Rectal smooth muscle tissue (tissue), 1 donor: ENCODE results near the gene NSMCE4A.
"Not testable (repeated sequence)": the region's sequence is repeated elsewhere in the genome, so short reads cannot be mapped to it uniquely, and the experiment has no call there.

ENCODE experiments used
- H3K27ac ChIP-seq: one replicate; pipeline ENCODE4 v1.7.0; 2013; ENCODE audit warnings: low read depth, low read length, inconsistent platforms
- H3K27me3 ChIP-seq: one replicate; pipeline ENCODE4 v1.7.0; 2013; ENCODE audit warnings: low read length; ENCODE audit not compliant: control insufficient read depth, insufficient read depth
- H3K36me3 ChIP-seq: one replicate; pipeline ENCODE4 v1.7.0; 2013; ENCODE audit warnings: low read length; ENCODE audit not compliant: control insufficient read depth, insufficient read depth
- H3K4me1 ChIP-seq: one replicate; pipeline ENCODE4 v1.7.0; 2013; ENCODE audit warnings: low read length; ENCODE audit not compliant: control insufficient read depth, insufficient read depth
- H3K4me3 ChIP-seq: one replicate; pipeline ENCODE4 v1.7.0; 2013; ENCODE audit warnings: low read length
- H3K9ac ChIP-seq: one replicate; pipeline ENCODE4 v1.7.0; 2013; ENCODE audit warnings: low read length

NSMCE4A gene

DNA sequence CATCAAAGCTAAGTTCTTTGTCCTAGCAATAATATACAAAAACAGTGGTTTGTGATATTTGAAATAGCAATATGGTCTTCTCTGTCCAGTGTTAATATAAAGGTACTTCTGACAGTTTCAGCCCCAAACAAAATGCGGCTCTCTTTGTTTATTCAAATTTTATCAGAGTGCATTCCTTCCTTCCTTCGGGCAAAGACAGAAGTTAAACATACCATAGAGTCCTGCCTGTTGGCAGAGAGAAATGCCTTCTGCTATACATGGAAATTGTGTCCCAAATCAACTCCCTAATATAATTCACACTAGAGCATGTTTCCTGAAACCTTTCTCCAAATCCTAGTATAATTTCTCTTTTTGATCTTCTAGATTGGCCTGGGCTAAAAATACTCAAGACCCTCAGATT, 26.0 kb downstream of the NSMCE4A start:
- no peak overlapping the region for H3K9ac ChIP-seq
- no peak overlapping the region for H3K27ac ChIP-seq
- no peak overlapping the region for H3K4me3 ChIP-seq
- H3K36me3 ChIP-seq: no peaks in the 10 kb centered on the region
- H3K4me1 ChIP-seq: peaks cover 9% of the 10 kb centered on the region
- H3K27me3 ChIP-seq: no peaks in the 10 kb centered on the region

DNA sequence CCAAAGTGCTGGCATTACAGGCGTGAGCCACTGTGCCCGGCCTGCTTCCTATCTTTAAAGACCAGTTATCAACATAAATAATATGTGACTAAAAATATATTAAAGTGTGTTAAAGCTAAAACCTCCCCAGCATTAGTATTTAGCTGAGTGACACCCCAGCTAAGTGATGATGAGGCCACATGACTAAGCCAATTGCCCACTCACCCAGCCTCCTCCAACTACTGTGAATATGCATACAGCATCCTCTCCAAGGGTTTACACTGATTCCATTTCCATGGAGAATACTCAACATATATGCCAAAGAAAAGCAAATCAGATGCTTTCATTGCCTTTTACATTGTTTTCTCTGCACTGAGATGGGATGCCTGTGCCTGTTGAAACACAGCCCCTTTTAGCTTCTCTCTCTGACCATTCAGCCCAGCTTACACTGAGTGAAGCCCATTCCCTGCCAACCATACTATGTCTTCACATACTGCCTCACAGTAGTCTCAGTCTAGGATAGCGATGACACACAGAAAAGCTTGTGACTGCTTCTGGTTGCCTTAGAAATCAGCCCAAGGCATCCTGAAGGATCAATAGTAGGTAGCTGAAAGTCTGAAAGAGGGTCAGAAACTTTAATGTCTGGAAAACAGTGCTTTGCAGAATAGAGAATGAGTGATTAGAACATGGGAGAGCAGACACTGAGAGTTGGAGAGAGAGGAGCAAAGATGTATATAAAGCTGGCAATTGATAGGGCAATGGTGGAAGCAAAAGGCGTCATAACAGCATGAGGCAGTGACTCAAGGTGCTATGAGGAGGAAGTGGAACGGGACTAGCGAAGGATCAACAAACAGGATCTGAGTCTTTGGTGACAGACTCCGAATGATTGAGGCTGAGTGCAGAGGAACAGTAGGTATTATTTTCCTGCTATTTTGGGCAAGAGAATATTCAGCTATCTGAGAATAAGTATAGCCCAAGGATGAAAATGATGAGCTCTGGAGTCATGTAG, 27.4 kb downstream of the NSMCE4A start:
- Histone ChIP-seq H3K4me3 (no peak overlapping the region), H3K27me3 (no peaks in the 10 kb centered on the region), H3K36me3 (no peaks in the 10 kb centered on the region), H3K4me1 (peaks cover 16% of the 10 kb centered on the region), H3K27ac (no peak overlapping the region), H3K9ac (no peak overlapping the region)

DNA sequence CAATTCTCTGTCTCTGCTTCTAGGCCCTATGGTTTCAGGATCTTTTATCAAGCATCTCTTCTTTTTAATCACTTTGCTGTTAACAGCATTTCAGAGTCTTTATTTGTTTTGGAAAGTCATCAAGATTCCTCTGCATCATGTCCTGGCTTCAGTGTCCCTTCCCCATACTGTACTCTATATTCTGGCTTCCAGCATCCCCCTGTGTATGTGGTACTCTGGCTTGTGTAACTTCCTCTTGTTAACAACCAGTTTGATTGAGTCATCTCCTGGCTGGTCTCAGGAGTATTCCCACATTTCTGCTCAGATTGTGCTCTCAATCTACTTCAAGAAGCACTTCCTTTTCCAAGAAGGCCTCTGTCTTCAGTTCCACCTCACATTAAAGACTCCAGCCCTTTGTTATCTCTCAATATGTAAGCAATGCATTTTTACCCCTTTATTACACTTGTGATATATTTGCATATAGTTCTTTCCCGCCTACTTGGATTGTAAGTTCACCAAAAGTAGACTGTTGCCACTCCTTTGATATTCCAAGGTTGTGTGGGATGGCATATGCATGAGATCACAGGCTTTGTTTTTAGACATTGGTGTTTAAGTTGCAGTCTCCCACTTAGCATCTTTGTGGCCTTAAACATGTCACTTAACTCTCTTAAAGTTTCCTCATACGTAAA, 32.1 kb downstream of the NSMCE4A start:
- Histone ChIP-seq H3K9ac (no peak overlapping the region), H3K27ac (peak overlapping the region; percentile 56), H3K4me1 (peaks cover 8% of the 10 kb centered on the region), H3K36me3 (no peaks in the 10 kb centered on the region), H3K4me3 (no peak overlapping the region), H3K27me3 (no peaks in the 10 kb centered on the region)

- H3K9ac ChIP-seq: no peak overlapping the region
- no peak overlapping the region for H3K27ac ChIP-seq
- H3K27me3 ChIP-seq: no peaks in the 10 kb centered on the region
- H3K36me3 ChIP-seq: no peaks in the 10 kb centered on the region
- H3K4me1 ChIP-seq: peaks cover 8% of the 10 kb centered on the region
- no peak overlapping the region for H3K4me3 ChIP-seq
These were observed 33.5 kb downstream of the NSMCE4A start for GRCh38 chr10:121941532-121941931.

GRCh38 chr10:121936295-121936694, 38.7 kb downstream of the NSMCE4A start:
- Histone ChIP-seq H3K4me3 (no peak overlapping the region), H3K4me1 (no peaks in the 10 kb centered on the region), H3K27ac (no peak overlapping the region), H3K36me3 (no peaks in the 10 kb centered on the region), H3K9ac (no peak overlapping the region), H3K27me3 (no peaks in the 10 kb centered on the region)

GRCh38 chr10:121935702-121936101, 39.3 kb downstream of the NSMCE4A start:
- Histone ChIP-seq H3K4me1 (no peaks in the 10 kb centered on the region), H3K27me3 (no peaks in the 10 kb centered on the region), H3K4me3 (no peak overlapping the region), H3K9ac (no peak overlapping the region), H3K36me3 (no peaks in the 10 kb centered on the region), H3K27ac (no peak overlapping the region)

GRCh38 chr10:121930268-121931085, 44.5 kb downstream of the NSMCE4A start:
- H3K4me3 ChIP-seq, H3K4me1 ChIP-seq, H3K36me3 ChIP-seq, H3K27me3 ChIP-seq, H3K27ac ChIP-seq, H3K9ac ChIP-seq: not testable (repeated sequence)

GRCh38 chr10:121929585-121930267, 45.3 kb downstream of the NSMCE4A start:
- not testable (repeated sequence) for H3K36me3 ChIP-seq, H3K4me3 ChIP-seq, H3K27me3 ChIP-seq, H3K4me1 ChIP-seq, H3K9ac ChIP-seq, H3K27ac ChIP-seq

- H3K4me1 ChIP-seq: peaks cover 2% of the 10 kb centered on the region
- peak overlapping the region; percentile 91 for H3K9ac ChIP-seq
- H3K27me3 ChIP-seq: no peaks in the 10 kb centered on the region
These were observed 46.5 kb downstream of the NSMCE4A start for GRCh38 chr10:121928528-121928884.

DNA sequence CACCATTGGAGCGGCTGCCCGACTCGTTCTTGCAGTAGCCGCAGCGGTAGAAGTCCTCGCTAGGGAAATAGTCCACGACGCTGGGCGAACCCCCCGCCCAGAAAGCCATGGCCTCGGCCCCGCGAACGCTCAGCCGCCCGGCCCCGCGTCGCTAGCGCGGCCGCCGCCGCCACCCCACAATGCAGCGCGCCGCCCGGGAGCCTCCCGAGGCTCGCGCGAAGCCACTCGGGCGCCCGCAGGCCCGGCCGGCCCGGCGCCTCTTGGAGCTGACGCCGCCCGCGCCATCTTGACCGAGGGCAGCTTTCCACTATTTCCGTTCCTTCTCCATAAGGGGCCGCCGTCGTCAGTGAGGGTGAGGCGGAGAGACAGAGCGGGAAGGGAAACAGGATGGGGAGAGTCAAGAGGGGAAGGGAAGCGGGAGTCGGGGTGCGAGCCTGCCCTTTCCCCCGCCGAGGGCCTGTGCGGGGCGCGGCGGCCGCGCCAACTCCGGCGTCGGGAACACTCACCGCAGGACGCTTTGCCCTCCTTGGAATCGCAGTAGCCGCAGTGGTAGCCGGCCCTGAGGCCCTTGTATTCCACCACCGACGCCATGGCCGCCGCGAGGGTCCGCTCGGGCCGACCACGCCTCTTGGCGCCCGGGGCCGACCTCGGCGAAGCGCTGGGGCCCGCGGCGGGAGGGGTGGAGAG, 47.0 kb downstream of the NSMCE4A start, which contains the start of gene ATE1:
ATE1 (minus strand) TSS at position 191 of the 687 bp plus-strand sequence; CDS start at position 109, 82 bp downstream.
- peak within 1 kb of the TSS; percentile 97 for H3K27ac ChIP-seq
- no peaks in the 10 kb centered on the region for H3K36me3 ChIP-seq
- peaks cover 2% of the 10 kb centered on the region for H3K4me1 ChIP-seq
- peak within 1 kb of the TSS; percentile 91 for H3K9ac ChIP-seq
- peak within 1 kb of the TSS; percentile 93 for H3K4me3 ChIP-seq
- no peaks in the 10 kb centered on the region for H3K27me3 ChIP-seq

More at GRCh38 chr10:121928528-121928884, 46.5 kb downstream of the NSMCE4A start:
- H3K27ac ChIP-seq: peak overlapping the region; percentile 97
- no peaks in the 10 kb centered on the region for H3K36me3 ChIP-seq
- H3K4me3 ChIP-seq: peak overlapping the region; percentile 93

- Histone ChIP-seq H3K4me1 (peaks cover 2% of the 10 kb centered on the region), H3K36me3 (peaks cover 5% of the 10 kb centered on the region), H3K27me3 (no peaks in the 10 kb centered on the region)
These were observed 47.6 kb downstream of the NSMCE4A start for GRCh38 chr10:121927318-121927840.

More at GRCh38 chr10:121927318-121927840, 47.6 kb downstream of the NSMCE4A start:
- peak overlapping the region; percentile 97 for H3K27ac ChIP-seq
- H3K4me3 ChIP-seq: peak overlapping the region; percentile 93
- peak overlapping the region; percentile 88 for H3K9ac ChIP-seq
